Measurements from ENCODE around the gene MRTO4. TPM values are rescaled to one million over a fixed set of nuclear protein-coding genes. Genes with fewer than 3 reads are reported as not detected.

The MRTO4 gene
- total and polyA plus RNA-seq, 10 of the 15 experiments (the other 5 are each of a cell fraction or from before 2014, with no cell fraction given), result 43.5 to 99.5 (median 69.7) TPM

- TF ChIP-seq, protein P1, sequence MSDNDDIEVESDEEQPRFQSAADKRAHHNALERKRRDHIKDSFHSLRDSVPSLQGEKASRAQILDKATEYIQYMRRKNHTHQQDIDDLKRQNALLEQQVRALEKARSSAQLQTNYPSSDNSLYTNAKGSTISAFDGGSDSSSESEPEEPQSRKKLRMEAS (IDR thresholded peaks at IDR 0.05; ENCODE audit: low read depth, low read length), result peak; percentile 80
- TF ChIP-seq RAD21 (IDR thresholded peaks at IDR 0.05; ENCODE audit: insufficient read depth, low read depth, low read length) (no peak), FOXK2 (IDR thresholded peaks at IDR 0.05) (no peak), HCFC1 (IDR thresholded peaks at IDR 0.05; ENCODE audit: low read length) (peak; percentile 86), NR2C2 (IDR thresholded peaks at IDR 0.05; ENCODE audit: borderline replicate concordance, control insufficient read depth, insufficient read length, low read depth) (no peak), ZNF622 (IDR thresholded peaks at IDR 0.05) (no peak), MXI1 (IDR thresholded peaks at IDR 0.05; ENCODE audit: low read depth, low read length) (peak; percentile 92), JUNB (IDR thresholded peaks at IDR 0.05) (no peak), FOXM1 (IDR thresholded peaks at IDR 0.05; ENCODE audit: low read depth, low read length) (no peak), SMAD5 (IDR thresholded peaks at IDR 0.05; ENCODE audit: low read depth) (peak; percentile 66), CREM (IDR thresholded peaks at IDR 0.05; ENCODE audit: low read depth) (peak; percentile 100), BRCA1 (IDR thresholded peaks at IDR 0.05; ENCODE audit: low read depth, low read length) (no peak), ZZZ3 (IDR thresholded peaks at IDR 0.05; ENCODE audit: control insufficient read depth, insufficient read length, low read depth) (no peak), SIX5 (IDR thresholded peaks at IDR 0.05; ENCODE audit: low read depth, low read length, severe bottlenecking) (peak; percentile 58), ATF7 (IDR thresholded peaks at IDR 0.05; ENCODE audit: low read depth) (peak; percentile 74), NBN (IDR thresholded peaks at IDR 0.05) (peak; percentile 94), POLR2A (IDR thresholded peaks at IDR 0.05; ENCODE audit: low read depth, low read length) (peak; percentile 97), KLF5 (IDR thresholded peaks at IDR 0.05; ENCODE audit: partially characterized antibody) (peak; percentile 57), HDGF (IDR thresholded peaks at IDR 0.05) (peak; percentile 78), MYB (IDR thresholded peaks at IDR 0.05; ENCODE audit: borderline replicate concordance, low read depth, low read length) (no peak), MEF2B (IDR thresholded peaks at IDR 0.05; ENCODE audit: partially characterized antibody, poor library complexity, severe bottlenecking) (peak; percentile 4), ASH2L (IDR thresholded peaks at IDR 0.05; ENCODE audit: borderline replicate concordance, low read depth) (peak; percentile 38; the same call in 1 of the 2 replicates), NRF1 (conservative IDR thresholded peaks at IDR 0.05; ENCODE audit: low read depth, low read length) (peak; percentile 69), POLR2AphosphoS5 (IDR thresholded peaks at IDR 0.05; ENCODE audit: low read length) (peak; percentile 85), ZBTB40 (IDR thresholded peaks at IDR 0.05; ENCODE audit: borderline replicate concordance) (peak; percentile 85), RAD51 (IDR thresholded peaks at IDR 0.05) (no peak), CREB1 (IDR thresholded peaks at IDR 0.05; ENCODE audit: low read depth) (peak; percentile 100), ESRRA (IDR thresholded peaks at IDR 0.05; ENCODE audit: low read length) (peak; percentile 85; the same call in 1 of the 2 replicates)
- TF ChIP-seq, protein P2, sequence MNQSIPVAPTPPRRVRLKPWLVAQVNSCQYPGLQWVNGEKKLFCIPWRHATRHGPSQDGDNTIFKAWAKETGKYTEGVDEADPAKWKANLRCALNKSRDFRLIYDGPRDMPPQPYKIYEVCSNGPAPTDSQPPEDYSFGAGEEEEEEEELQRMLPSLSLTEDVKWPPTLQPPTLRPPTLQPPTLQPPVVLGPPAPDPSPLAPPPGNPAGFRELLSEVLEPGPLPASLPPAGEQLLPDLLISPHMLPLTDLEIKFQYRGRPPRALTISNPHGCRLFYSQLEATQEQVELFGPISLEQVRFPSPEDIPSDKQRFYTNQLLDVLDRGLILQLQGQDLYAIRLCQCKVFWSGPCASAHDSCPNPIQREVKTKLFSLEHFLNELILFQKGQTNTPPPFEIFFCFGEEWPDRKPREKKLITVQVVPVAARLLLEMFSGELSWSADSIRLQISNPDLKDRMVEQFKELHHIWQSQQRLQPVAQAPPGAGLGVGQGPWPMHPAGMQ (IDR thresholded peaks at IDR 0.05; ENCODE audit: borderline replicate concordance), result no peak
Observed at GRCh38 chr1:19209990-19210771, 41.4 kb upstream of the MRTO4 start, which contains the start of gene UBR4 (continued).

All from GM12878 (cell line).